ENCODE results near the gene OR4M1.
"Not testable (repeated sequence)": the region's sequence is repeated elsewhere in the genome, so short reads cannot be mapped to it uniquely, and the experiment has no call there.

The OR4M1 gene

DNA sequence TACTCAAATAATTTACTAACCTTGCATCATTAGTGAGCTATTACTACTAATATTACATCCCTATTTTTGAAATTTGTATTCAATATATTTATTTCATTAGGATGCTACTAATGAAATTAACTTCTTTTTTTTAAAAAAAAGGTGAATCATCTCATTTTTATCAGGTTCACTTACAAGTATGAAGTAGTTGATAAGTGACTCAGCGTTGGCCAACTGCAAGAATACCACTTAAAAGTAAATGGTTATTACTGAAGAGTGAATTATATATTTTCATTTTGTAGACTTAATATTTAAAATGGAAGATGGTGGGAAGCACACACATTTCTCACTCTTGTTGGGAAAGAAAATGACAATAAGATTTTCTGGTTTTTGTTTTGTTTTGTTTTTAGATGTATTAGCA lies 49.9 kb downstream of the OR4M1 start:
- DNase-seq (ENCODE audit: low read depth): no peak

DNA sequence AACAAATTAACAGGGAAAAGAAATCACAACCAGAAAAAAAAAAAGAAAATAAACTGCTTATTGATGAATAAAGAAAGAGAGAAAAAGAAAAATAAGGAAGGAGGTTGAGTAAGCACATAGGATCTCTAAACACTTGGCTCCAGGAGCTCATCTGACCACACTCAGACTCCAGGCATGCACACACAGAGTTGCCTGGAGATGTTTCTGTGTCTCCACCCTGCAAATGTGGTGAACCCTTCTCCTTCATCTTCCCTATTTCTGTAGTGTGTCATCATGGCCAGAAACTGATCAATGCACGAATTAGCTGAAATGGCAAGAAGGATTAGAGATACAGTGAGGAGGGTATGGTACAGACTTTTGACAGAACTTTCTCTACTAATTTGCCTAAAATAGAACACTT lies 50.5 kb downstream of the OR4M1 start:
- DNase-seq (ENCODE audit: low read depth): no peak

DNA sequence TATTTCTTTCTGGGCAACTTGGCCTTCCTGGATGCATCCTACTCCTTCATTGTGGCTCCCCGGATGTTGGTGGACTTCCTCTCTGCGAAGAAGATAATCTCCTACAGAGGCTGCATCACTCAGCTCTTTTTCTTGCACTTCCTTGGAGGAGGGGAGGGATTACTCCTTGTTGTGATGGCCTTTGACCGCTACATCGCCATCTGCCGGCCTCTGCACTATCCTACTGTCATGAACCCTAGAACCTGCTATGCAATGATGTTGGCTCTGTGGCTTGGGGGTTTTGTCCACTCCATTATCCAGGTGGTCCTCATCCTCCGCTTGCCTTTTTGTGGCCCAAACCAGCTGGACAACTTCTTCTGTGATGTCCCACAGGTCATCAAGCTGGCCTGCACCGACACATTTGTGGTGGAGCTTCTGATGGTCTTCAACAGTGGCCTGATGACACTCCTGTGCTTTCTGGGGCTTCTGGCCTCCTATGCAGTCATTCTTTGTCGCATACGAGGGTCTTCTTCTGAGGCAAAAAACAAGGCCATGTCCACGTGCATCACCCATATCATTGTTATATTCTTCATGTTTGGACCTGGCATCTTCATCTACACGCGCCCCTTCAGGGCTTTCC lies 54.4 kb downstream of the OR4M1 start:
- not testable (repeated sequence) for DNase-seq (ENCODE audit: low read depth)

DNA sequence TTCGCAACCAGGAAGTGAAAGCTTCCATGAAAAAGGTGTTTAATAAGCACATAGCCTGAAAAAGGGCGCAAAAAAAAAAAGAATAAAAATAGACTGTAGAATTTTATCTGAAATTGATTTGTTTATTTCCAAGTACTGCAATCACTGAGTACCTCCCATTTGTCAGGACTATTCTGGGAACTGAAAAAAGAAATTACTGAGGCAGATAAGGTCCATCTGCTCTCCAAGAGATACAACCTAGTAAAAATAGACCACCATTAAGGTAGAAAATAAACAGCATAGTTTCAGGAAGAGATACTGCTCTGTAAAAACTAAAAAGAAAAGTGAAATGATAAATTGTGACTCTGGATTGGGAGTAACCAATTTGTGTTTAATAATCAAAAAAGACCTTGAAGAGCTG lies 55.0 kb downstream of the OR4M1 start:
- DNase-seq (ENCODE audit: low read depth): no peak
